Measurements from ENCODE around the gene NFATC4.
"Not testable (repeated sequence)": the region's sequence is repeated elsewhere in the genome, so short reads cannot be mapped to it uniquely, and the experiment has no call there.

NFATC4 gene

GRCh38 chr14:24325041-24325530 lies 42.9 kb upstream of the NFATC4 start:
- Histone ChIP-seq H3K27me3 (ENCODE audit: insufficient read depth, low read depth, severe bottlenecking) (no peaks in the 10 kb centered on the region), H3K9me3 (ENCODE audit: severe bottlenecking) (no peaks in the 10 kb centered on the region), H3K36me3 (no peaks in the 10 kb centered on the region), H3K4me3 (ENCODE audit: low read depth, low read length) (no peak overlapping the region), H3K27ac (peak overlapping the region; percentile 20; the same call in 1 of the 2 replicates)
- DNase-seq = no peak
- TF ChIP-seq, protein P1, sequence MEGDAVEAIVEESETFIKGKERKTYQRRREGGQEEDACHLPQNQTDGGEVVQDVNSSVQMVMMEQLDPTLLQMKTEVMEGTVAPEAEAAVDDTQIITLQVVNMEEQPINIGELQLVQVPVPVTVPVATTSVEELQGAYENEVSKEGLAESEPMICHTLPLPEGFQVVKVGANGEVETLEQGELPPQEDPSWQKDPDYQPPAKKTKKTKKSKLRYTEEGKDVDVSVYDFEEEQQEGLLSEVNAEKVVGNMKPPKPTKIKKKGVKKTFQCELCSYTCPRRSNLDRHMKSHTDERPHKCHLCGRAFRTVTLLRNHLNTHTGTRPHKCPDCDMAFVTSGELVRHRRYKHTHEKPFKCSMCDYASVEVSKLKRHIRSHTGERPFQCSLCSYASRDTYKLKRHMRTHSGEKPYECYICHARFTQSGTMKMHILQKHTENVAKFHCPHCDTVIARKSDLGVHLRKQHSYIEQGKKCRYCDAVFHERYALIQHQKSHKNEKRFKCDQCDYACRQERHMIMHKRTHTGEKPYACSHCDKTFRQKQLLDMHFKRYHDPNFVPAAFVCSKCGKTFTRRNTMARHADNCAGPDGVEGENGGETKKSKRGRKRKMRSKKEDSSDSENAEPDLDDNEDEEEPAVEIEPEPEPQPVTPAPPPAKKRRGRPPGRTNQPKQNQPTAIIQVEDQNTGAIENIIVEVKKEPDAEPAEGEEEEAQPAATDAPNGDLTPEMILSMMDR (IDR thresholded peaks at IDR 0.05; ENCODE audit: low read depth, low read length) = no peak

GRCh38 chr14:24325963-24326362 lies 42.0 kb upstream of the NFATC4 start:
- Histone ChIP-seq H3K4me3 (ENCODE audit: low read depth, low read length) (no peak overlapping the region), H3K27ac (no peak overlapping the region), H3K27me3 (ENCODE audit: insufficient read depth, low read depth, severe bottlenecking) (no peaks in the 10 kb centered on the region), H3K36me3 (no peaks in the 10 kb centered on the region), H3K9me3 (ENCODE audit: severe bottlenecking) (no peaks in the 10 kb centered on the region)
- no peak for DNase-seq
- TF ChIP-seq, protein P1 (IDR thresholded peaks at IDR 0.05; ENCODE audit: low read depth, low read length) = no peak

GRCh38 chr14:24327303-24327702 lies 40.7 kb upstream of the NFATC4 start:
- no peak overlapping the region for H3K27ac ChIP-seq
- TF ChIP-seq, protein P1 (IDR thresholded peaks at IDR 0.05; ENCODE audit: low read depth, low read length) = no peak
- H3K27me3 ChIP-seq (ENCODE audit: insufficient read depth, low read depth, severe bottlenecking) = no peaks in the 10 kb centered on the region
- H3K4me3 ChIP-seq (ENCODE audit: low read depth, low read length) = no peak overlapping the region
- H3K36me3 ChIP-seq = no peaks in the 10 kb centered on the region
- DNase-seq = no peak
- no peaks in the 10 kb centered on the region for H3K9me3 ChIP-seq (ENCODE audit: severe bottlenecking)

DNA sequence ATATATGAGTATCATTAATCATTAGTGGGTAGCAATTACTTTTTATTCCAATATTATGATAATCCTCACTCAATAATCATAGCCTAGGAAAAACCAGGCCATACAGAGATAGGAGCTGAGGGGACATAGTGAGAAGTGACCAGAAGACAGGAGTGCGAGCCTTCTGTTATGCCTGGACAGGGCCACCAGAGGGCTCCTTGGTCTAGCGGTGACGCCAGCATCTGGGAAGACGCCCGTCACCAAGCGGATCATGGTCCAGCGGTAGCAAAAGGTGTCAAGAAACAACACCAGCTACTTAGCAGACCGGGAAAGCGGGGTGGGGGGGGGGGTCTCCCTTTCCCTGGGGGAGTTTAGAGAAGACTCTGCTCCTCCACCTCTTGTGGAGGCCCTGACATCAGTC lies 40.1 kb upstream of the NFATC4 start:
- DNase-seq = peak; percentile 69
- H3K27ac ChIP-seq; H3K27me3 ChIP-seq (ENCODE audit: insufficient read depth, low read depth, severe bottlenecking); H3K4me3 ChIP-seq (ENCODE audit: low read depth, low read length); H3K36me3 ChIP-seq; H3K9me3 ChIP-seq (ENCODE audit: severe bottlenecking): not testable (repeated sequence)
- TF ChIP-seq, protein P1 (IDR thresholded peaks at IDR 0.05; ENCODE audit: low read depth, low read length) = peak; percentile 41

DNA sequence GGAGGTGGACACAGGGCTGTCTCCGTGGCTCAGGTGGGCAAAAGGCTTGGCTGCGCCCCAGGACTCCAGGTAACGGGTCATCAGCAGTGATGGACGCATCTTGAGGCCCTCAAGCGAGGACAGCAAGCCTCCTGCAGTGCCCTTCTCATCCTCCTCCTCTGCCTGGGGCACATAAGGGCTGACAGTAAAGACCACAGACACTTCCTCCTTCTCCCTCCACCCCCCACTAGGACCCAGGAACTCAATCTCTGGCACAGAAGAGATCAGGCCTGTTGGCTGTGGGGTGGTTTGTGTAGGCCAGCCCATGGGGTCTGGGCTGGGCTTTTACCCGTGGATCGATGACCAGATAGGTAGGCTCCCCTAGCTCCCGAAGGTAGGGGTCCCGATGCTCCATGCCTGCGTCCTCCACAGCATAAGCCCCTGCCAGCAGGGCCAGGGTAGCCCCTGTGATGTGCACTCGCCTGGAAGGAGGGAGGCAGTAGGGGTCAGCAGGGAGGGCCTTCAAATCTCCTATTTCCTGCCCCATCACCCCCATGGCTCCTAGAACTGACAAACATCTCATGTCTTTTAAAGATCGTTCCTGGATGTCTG lies 38.8 kb upstream of the NFATC4 start:
- Histone ChIP-seq H3K9me3 (ENCODE audit: severe bottlenecking) (no peaks in the 10 kb centered on the region), H3K27ac (no peak overlapping the region), H3K4me3 (ENCODE audit: low read depth, low read length) (no peak overlapping the region), H3K36me3 (no peaks in the 10 kb centered on the region), H3K27me3 (ENCODE audit: insufficient read depth, low read depth, severe bottlenecking) (peaks cover 2% of the 10 kb centered on the region)
- no peak for DNase-seq
- TF ChIP-seq, protein P1 (IDR thresholded peaks at IDR 0.05; ENCODE audit: low read depth, low read length) = no peak

DNA sequence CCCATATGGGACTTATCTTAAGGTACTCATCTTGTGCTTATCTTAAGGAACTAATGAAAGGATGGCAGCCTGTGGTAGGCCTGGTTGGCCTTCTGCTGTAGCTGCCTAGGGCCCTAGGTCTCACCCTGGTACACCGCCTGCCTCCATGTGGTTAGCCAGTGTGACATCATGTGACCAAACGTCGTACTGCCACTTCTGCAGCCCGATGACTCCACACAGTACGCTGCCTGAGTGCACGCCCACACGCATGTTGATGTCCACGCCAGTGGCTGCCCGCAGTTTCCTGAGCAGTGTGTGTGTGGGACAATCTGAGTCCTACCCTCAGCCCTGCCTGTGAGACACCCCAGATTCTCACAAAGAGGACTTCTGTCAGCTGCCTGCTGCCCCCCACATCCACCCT lies 38.2 kb upstream of the NFATC4 start:
- no peaks in the 10 kb centered on the region for H3K9me3 ChIP-seq (ENCODE audit: severe bottlenecking)
- no peaks in the 10 kb centered on the region for H3K36me3 ChIP-seq
- TF ChIP-seq, protein P1 (IDR thresholded peaks at IDR 0.05; ENCODE audit: low read depth, low read length) = no peak
- H3K4me3 ChIP-seq (ENCODE audit: low read depth, low read length) = no peak overlapping the region
- peaks cover 2% of the 10 kb centered on the region for H3K27me3 ChIP-seq (ENCODE audit: insufficient read depth, low read depth, severe bottlenecking)
- no peak for DNase-seq
- no peak overlapping the region for H3K27ac ChIP-seq
